HG03457 (cell line): ENCODE results near the gene TBX21.

ENCODE experiments used
- ATAC-seq: cut with Tn5 transposase; IDR thresholded peaks from one replicate; pipeline ENCODE4 v1.9.1; 2021; ENCODE audit warnings: moderate number of reproducible peaks; ENCODE audit not compliant: unreplicated experiment

Gene TBX21

GRCh38 chr17:47733047-47733673 is at the start of gene TBX21:
TSS of gene TBX21 (plus strand) at chr17:47733236. CDS start at chr17:47733455, 219 bp downstream.
- peak; percentile 49 for ATAC-seq

- no peak for ATAC-seq
Observed at GRCh38 chr17:47684025-47684424, 49.0 kb upstream of the TBX21 start.

GRCh38 chr17:47684535-47685193 is 48.4 kb upstream of the TBX21 start:
- ATAC-seq = no peak

- no peak for ATAC-seq
Observed at GRCh38 chr17:47685556-47686275, 47.3 kb upstream of the TBX21 start.

GRCh38 chr17:47686276-47686635 is 46.8 kb upstream of the TBX21 start:
- no peak for ATAC-seq

- no peak for ATAC-seq
Observed at GRCh38 chr17:47686664-47687327, 46.2 kb upstream of the TBX21 start.

- no peak for ATAC-seq
Observed at GRCh38 chr17:47687328-47687690, 45.7 kb upstream of the TBX21 start.

- ATAC-seq = no peak
Observed at GRCh38 chr17:47687748-47688147, 45.3 kb upstream of the TBX21 start.

- ATAC-seq = no peak
Observed at GRCh38 chr17:47690121-47690520, 42.9 kb upstream of the TBX21 start.

GRCh38 chr17:47692137-47692894 is 40.7 kb upstream of the TBX21 start:
- ATAC-seq = no peak

GRCh38 chr17:47692895-47693730 is 39.9 kb upstream of the TBX21 start:
- no peak for ATAC-seq

GRCh38 chr17:47693731-47694580 is 39.1 kb upstream of the TBX21 start, which contains the start of gene TBKBP1:
TSS of gene TBKBP1 (plus strand) at chr17:47694161. CDS start at chr17:47696113, 1,952 bp downstream.
- ATAC-seq = no peak

GRCh38 chr17:47694581-47695428 is 38.2 kb upstream of the TBX21 start:
- no peak for ATAC-seq

- no peak for ATAC-seq
Observed at GRCh38 chr17:47695429-47696376, 37.3 kb upstream of the TBX21 start.

- no peak for ATAC-seq
Observed at GRCh38 chr17:47696717-47697642, 36.1 kb upstream of the TBX21 start.
